Activated gamma-delta T cell treated with Interleukin-2 at 50 U/mL for 16 hours (primary cell): ENCODE results near the gene GPR156.
"Not testable (repeated sequence)": the region's sequence is repeated elsewhere in the genome, so short reads cannot be mapped to it uniquely, and the experiment has no call there.

Experiments used
- DNase-seq: peaks from one replicate; pipeline ENCODE4 v3.0.0-alpha.2; 2020

The GPR156 gene

DNA sequence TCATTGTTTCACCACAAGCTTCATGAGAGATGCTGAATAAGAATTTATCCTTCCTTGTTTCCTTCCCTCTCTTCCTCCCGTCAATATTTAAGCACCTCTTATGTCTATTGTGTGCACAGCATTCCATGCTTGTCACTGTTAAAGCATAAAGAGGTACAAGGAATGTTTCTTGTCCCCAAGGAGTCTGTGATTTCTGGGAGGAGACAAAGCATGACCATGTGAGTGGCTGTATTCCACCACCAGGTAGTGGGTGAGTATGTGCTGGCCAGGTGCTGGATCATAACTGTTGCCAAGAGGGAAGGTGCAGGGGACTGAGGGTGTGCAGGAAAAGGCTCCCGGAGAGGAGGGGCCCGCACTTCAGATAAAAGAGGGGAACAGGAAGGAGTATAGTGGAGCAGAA is 127.9 kb downstream of the GPR156 start:
- DNase-seq, result no peak

DNA sequence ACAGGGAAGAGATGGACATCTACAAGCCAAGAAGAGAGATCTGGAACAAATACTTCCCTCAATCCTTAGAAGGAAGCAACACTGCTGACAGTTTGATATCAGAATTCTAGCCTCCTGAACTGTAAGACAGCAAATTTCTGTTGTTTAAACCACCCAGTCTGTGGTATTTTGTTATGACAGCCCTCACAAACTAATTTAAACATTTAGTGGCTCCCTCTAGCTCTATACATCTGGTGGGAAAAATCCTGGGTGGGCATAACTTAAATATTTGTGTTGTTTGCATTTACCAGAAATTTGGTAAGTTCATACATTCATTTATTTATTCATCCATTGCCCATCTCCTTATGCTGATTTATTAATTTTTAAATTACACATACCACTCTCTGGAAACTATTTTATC is 128.3 kb downstream of the GPR156 start:
- DNase-seq, result no peak

DNA sequence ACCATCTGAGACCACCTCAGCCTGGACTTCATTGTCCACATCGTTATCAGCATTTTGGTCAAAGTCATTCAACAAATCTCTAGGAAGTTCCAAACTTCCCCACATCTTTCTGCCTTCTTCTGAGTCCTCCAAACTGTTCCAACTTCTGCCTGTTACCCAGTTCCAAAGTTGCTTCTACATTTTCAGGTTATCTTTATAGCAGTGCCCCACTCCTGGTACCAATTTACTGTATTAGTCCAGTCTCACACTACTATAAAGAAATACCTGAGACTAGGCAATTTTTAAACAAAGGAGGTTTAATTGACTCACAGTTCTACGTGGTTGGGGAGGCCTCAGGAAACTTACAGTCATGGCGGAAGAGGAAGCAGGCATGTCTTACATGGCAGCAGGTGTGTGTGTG is 129.3 kb downstream of the GPR156 start:
- DNase-seq, result not testable (repeated sequence)

DNA sequence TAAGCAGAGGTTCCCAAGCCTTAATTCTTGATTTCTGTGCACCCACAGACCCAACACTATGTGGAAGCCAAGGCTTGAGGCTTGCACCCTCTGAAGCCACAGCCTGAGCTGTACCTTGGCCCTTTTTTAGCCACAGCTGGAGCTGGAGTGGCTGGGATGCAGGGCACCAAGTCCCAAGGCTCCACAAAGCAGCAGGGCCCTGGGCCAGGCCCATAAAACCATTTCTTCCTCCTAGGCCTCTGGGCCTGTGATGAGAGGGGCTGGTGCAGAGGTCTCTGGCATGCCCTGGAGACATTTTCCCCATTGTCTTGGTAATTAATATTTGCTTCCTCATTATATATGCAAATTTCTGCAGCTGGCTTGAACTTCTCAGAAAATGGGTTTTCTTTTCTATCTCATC is 129.9 kb downstream of the GPR156 start:
- DNase-seq, result no peak

DNA sequence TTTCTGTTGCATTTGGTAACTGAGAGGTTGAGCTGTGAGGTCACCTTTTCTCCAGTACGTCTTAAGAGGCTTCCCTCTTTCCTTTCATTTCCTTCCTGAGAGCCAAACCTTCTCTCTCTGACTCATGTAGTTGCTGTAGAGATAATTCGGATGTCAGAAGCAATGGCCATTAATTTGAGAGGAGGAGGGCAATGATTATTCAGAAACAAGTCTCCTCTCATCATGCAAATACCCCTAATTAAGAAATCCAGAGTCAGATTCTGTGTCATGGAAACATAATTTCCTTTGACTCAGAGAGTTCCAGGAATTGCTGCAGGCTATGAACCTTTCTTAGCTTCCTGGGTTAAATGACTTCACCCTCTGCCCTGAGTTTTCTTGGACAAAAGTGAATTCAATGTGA is 131.7 kb downstream of the GPR156 start:
- DNase-seq, result no peak

DNA sequence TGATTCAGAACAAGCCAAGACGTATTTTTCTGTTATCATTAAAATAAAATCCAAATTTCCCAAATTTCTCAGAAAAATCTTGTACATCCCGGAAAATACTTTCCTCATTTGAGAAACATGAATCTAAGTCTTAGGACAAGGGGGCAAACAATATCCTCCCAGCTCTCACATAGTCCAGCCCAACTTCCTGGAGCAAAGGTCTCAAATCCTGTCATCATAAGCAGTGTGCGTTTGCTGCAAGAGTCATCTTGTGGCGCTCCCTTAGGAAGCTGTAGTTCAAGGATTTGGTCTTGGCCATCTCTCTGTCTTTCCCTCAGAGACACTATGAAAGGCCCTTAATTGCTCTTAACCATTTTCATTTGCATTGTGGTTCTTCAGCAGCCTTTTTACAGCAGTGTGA is 133.2 kb downstream of the GPR156 start:
- DNase-seq, result no peak

DNA sequence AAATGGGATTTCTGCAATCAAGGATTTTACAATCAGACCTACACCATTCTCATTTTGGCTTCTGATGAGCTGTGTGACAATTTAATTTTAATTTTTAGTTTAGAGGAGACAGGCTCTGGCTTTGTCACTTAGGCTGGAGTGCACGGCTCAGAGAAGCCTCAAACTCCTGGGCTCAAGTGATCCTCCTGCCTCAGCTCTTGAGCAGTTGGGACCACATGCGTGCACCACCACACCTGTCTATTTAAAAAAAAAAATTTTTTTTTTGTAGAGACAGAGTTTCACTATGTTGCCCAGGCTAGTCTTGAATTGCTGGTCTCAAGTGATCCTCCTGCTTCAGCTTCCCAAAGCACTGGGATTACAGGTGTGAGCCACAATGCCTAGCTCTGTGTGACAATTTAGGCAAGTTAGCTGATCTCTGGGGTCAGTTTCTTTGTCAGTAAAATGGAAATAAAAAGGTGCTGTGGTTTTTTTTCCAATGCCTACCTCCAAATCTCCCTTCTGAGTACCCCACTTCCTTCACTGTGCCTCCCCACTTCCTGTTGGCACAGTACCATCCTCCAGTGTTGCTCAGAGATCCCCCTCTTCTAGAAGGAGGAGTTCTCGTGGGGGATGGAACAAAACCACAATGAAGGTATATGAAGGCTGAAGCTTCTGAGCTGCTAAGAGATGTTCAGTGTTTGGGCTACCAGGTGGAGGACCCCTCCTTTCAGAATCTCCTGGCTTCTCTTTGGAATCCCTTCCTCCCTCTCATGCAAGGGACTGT is 136.7 kb downstream of the GPR156 start:
- no peak for DNase-seq

DNA sequence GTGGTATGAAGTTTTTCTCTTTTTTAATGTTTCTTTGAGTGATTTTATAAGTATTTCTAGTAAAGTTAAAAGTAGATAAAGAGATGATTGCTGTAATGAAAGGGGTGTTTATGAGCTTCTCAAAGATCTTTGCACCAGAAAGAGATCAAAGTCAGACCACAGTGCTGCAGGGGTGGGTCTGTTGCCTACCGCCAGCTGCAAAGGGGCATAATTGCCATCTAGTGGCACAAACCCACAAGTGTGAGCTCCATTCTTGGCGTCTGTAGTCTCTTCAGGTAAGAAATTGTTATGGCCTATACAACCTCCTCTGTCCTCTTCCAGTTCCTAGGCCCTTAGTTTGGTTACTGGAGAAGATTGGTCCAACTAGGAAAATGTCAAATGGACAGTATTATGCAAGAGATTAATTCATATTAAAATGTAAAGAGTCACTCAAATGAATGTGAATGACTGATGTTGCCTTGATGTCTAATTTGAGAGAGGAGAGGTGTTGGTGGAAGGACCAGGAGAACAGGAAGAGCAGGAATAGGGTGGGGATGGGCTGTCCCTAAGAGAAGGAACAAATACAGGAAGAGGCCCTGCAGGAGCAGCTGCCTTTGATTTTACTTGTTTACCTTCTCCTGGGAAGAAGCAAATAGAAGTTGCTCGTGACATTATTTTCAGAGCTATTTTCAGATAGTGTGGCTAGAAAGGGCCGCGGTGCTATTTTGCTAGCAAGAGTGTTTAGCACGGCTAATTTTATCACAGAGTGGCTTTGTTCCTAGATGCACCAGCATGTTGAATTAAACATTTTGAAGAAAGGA is 137.8 kb downstream of the GPR156 start:
- peak; percentile 49 for DNase-seq

DNA sequence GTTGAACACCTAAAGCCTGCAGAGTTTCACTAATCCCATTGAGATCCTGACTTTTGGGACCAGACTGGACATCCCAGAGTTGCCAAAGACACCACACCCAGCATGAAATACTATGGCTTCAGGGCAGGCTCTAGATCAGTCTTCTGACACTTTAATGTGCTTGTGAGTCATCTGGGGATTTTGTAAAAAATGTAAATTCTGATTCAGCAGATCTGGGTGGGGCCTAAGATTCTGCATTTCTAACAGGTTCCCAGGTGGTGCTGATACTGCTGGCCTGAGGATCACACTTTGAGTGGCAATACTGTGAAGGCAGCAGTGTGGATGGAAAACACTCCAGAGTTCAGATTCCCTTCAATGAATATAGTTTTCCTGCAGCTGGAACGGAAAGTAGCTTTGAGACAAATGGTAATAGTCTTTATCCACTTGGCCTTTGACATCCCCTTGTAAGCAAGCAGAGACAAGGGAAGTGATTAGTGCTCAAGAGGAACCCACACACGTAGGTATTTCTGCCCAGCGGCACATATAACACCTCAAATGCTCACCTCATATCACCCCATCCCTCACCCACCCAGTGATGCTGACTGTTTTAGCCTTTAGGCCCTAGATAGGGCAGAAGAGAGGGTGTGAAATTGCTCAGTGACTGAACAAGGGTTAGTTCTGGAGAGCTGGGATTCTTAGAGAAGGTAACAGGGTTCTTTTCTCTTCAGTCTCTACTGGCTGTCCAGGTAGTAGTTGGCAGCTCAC is 139.3 kb downstream of the GPR156 start:
- no peak for DNase-seq

DNA sequence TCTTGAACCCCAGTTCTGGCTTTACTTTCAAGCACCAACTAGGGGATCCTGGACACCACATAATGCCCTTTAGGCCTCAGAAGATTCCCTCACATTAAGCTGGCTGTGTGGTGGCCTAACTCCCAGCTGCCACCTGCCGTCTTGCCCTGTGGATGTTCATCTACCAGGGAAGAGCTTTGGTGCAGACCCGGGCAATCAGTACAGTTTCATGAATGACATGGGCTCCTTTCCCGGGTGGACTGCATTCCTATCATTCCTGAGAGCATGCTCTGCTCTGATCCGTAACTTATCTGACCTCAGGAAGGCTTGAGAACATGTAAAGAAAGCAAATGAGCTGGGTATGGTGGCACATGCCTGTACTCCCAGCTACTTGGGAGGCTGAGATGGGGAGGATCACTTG is 140.8 kb downstream of the GPR156 start:
- no peak for DNase-seq

DNA sequence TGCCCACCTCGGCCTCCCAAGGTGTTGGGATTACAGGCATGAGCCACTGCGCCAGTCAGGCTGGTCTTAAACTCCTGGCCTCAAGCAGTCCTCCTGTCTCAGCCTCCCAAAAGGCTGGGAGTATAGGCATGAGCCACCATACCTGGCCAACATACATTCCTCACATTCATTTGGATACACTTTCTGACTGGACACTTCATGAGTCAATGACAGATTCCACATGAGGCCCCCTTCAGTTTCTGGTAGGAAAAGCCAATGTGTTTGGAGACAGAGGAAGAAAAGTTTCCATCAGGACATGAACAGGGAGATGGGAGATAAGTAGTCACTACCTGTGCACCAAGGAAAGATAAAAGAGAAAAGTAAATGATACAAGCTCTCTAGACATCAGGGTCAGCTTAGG is 141.3 kb downstream of the GPR156 start:
- no peak for DNase-seq

DNA sequence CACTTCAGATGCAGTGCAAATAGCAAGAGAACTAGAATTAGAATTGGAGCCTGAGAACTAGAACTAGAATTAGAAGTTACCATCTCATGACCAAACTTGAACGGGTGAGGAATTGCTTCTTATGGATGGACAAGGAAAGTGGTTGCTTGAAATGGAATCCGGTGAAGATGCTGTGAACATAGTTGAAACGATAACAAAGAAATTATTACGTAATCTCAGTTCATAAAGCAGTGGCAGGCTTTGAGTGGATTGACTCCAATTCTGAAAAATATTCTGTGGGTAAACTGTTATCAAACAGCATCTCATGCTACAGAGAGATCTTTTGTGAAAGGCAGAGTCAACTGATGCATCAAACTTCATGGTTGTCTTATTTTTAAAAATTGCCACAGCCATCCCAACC is 142.8 kb downstream of the GPR156 start:
- no peak for DNase-seq

DNA sequence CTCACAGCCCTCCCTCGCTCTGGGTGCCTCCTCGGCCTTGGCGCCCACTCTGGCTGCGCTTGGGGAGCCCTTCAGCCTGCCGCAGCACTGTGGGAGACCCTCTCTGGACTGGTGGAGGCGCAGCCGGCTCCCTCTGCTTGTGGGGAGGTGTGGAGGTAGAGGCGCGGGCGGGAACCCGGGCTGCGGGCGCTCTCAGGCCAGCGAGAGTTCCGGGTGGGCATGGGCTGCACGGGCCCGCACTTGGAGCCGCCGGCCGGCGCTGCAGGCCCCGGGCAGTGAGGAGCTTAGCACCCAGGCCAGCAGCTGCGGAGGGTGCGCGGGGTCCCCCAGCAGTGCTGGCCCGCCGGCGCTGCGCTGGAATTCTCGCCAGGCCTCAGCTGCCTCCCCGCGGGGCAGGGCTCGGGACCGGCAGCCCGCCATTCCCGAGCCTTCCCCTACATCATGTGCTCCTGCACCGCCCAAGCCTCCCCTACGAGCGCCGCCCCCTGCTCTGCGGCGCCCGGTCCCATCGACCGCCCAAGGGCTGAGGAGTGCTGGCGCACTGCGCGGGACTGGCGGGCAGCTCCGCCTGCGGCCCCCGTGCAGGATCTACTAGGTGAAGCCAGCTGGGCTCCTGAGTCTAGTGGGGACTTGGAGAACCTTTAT is 144.8 kb downstream of the GPR156 start:
- no peak for DNase-seq

DNA sequence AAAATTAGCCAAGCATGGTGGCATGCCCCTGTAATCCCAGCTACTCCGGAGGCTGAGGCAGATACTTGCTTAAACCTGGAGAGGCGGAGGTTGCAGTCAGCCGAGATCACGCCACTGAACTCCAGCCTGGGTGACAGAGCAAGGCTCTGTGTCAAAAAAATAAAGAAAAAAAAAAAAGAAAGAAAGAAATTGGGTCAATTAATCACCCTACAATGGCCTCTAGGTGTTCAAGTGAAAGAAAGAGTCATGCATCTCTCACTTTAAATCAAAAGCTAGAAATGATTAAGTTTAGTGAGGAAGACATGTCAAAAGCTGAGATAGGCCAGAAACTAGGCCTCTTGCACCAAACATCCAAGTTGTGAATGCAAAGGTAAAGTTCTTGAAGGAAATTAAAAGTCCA is 145.9 kb downstream of the GPR156 start:
- no peak for DNase-seq

DNA sequence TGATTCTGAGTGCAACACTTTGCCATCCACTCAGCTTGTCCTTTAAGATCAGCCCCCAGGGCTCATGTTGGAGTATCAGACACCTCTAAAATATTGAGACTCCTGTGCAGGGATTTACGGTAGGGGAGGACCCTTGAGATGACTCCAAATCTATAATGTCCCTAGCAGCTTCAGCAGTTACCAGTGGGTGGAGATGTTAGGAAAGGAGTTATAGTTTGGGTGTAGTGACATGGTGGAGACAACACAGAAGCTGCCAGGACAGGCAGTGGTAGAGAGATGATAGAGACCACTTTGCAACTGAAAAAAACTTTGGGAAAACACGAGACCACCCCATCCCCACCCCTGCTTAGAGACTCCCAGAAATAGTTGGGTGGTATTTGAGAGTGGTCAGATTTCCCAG is 147.5 kb downstream of the GPR156 start:
- no peak for DNase-seq

DNA sequence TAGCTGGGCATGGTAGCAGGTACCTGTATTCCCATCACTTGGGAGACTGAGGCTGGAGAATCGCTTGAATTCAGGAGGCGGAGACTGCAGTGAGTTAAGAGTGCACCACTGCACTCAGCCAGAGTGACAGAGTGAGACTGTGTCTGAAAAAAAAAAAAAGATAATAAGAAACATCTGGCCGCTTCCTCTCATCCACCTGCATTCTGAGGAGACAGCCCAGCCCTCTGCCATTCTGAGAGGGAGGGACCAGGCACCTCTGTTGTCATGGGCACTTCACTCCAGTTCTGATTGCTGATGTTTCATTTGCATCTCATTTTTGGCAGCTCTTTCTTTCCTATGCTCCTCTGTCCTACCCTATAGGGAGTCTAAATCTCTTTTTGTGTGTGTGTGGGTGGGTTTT is 154.4 kb downstream of the GPR156 start:
- DNase-seq, result no peak

DNA sequence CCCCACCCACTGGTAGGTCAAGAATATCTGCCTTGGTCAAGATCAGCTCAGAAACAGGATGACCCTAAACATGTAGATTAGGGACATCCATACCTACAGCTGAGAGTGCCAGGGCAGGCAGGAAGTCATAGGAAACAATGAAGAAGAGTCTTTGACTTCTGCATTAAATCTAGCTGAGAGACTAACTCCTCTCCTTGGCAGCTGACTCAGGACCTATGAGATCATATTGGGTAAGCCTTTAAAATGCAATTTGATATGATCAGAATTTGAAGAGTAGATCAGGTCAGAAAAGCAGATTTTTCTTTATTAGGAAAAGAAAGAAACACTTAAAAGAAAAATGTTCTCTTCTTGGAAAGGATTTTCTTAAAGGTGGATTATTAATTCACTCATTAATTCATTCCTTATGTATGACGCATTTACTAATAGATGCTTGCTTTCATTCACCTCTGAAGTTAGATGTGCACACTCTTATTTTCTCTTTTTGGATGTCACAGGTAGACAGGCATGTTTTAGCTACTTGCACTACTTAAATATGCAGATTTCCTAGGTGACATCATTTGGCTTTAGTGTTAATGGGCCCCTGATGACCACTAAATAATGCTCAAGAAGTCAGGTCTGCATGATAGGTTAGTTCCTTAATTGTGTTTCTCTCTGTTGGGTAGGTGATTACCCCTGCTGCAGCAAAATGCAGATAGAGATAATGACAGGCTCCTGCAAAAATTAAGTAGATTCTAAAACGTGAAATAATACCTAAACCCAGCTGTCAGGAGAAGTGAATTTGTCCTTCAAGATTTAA is 155.1 kb downstream of the GPR156 start:
- no peak for DNase-seq

DNA sequence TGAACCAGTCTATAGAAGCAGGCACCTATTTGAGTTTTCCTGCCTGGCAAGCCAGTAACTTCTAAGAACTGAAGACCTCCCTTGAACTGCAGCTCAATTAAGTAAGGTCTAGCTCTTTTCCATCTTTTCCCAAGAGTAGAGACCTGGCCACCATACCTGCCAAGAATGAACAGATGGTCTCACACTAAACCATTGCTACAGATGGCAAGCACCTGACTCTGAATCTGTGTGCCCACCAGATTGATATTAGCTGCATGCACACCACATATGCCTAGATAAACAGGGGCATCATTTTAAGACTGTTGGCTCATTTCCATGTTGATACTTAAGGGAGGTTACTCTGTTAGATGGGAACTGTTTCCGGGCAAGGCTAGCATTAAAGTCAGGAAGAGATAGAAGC is 156.0 kb downstream of the GPR156 start:
- DNase-seq, result no peak

DNA sequence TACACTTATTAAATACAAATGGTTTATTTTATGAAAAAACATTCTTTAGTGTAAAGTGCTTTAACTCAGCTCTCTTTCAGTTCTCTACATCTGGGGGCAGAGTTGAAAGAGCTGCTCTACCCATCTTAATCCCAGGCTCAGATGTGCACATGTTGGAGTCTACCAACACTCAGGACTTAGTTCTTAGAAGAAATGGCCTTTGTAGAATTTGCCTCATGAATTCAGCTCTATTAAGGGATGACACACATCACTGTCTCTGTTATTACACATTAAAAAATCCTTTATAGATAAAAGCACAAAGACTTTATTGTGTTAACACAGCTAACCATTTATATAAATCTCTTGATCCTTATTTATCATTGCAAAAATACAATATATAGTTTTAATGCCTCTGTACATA is 159.0 kb downstream of the GPR156 start:
- no peak for DNase-seq

DNA sequence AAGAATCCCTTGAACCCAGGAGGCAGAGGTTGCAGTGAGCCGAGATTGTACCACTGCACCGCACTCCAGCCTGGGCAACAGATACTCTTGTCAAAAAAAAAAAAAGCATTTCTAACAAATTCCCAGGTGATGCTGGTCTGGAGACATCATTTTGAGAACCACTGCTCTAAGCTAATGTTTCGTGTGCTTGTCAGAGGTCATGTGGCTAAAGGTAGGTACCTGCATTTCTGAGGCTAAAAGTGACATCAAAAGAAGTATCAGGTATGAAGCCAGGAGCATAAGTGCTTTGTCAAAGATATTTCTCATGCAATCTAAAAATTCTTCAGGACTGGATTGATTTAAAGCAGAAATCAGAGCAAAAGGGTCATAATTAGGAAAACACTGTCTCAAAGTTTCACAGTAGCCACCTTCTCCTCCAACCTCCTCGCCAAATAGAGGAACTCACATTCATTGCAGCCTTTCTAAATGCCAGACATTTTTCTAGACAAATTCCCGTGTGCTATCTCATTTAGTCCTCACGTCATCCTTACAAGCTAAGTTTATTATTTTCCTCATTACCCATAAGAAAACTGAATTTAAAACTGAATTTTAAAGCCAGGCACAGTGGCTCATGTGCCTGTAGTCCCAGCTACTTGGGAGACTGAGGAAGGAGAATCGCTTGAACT is 165.0 kb downstream of the GPR156 start:
- no peak for DNase-seq
